Measurements from ENCODE around the gene HENMT1. TPM values are rescaled to one million over a fixed set of nuclear protein-coding genes. Genes with fewer than 3 reads are reported as not detected.

Gene HENMT1
- total RNA-seq, 1 experiment from 2014 or later: 23.0 TPM

DNA sequence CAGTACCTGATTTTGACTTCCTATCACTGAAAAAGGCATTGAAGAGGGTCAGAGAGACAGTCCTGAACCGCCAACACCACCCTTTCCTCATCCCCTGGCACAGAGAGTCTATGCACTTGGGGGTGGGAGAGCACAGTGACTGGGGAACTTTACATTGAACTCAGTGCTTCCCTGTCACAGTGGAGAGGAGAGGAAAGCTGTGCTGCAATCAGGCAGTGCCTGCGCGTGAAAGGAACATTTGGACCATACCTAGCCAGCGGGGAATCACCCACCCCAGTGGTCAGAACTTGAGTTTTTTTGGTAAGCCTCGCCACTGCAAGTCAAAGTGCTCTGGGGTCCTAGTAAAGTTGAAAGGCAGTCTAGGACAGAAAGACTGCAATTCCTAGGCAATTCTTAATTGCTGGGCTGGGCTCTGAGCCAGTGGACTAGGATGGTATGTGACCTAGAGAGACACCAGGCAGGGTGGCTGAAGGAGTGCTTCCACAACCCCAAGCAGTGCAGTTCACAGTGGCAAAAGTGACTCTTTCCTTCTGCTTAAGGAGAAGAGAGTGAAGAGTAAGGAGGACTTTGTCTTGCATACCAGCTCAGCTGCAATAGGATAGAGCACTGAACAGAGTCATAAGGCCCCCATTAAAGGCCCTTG, 9.4 kb upstream of the HENMT1 start:
- no peak overlapping the region for H3K27ac ChIP-seq (ENCODE audit: low read length)
- in situ Hi-C loops (cut with HindIII; ENCODE audit: low pct_unique_long_range_greater_than_20kb, low sequenced_read_pairs) (no loop called here), intact Hi-C loops (cut with micrococcal nuclease; ENCODE audit: unreplicated experiment) (no loop called here)
- POLR2A ChIA-PET: no interaction called here
- CTCF ChIA-PET: no interaction called here
- TF ChIP-seq TCF7L2 (IDR thresholded peaks at IDR 0.05; ENCODE audit: low read depth, low read length): no peak
- TF ChIP-seq, protein P1, sequence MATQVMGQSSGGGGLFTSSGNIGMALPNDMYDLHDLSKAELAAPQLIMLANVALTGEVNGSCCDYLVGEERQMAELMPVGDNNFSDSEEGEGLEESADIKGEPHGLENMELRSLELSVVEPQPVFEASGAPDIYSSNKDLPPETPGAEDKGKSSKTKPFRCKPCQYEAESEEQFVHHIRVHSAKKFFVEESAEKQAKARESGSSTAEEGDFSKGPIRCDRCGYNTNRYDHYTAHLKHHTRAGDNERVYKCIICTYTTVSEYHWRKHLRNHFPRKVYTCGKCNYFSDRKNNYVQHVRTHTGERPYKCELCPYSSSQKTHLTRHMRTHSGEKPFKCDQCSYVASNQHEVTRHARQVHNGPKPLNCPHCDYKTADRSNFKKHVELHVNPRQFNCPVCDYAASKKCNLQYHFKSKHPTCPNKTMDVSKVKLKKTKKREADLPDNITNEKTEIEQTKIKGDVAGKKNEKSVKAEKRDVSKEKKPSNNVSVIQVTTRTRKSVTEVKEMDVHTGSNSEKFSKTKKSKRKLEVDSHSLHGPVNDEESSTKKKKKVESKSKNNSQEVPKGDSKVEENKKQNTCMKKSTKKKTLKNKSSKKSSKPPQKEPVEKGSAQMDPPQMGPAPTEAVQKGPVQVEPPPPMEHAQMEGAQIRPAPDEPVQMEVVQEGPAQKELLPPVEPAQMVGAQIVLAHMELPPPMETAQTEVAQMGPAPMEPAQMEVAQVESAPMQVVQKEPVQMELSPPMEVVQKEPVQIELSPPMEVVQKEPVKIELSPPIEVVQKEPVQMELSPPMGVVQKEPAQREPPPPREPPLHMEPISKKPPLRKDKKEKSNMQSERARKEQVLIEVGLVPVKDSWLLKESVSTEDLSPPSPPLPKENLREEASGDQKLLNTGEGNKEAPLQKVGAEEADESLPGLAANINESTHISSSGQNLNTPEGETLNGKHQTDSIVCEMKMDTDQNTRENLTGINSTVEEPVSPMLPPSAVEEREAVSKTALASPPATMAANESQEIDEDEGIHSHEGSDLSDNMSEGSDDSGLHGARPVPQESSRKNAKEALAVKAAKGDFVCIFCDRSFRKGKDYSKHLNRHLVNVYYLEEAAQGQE (IDR thresholded peaks at IDR 0.05; ENCODE audit: insufficient read depth in 1 of 2, low read depth in 2 of 2, low read length in 1 of 2): no peak
- TF ChIP-seq, protein P2, sequence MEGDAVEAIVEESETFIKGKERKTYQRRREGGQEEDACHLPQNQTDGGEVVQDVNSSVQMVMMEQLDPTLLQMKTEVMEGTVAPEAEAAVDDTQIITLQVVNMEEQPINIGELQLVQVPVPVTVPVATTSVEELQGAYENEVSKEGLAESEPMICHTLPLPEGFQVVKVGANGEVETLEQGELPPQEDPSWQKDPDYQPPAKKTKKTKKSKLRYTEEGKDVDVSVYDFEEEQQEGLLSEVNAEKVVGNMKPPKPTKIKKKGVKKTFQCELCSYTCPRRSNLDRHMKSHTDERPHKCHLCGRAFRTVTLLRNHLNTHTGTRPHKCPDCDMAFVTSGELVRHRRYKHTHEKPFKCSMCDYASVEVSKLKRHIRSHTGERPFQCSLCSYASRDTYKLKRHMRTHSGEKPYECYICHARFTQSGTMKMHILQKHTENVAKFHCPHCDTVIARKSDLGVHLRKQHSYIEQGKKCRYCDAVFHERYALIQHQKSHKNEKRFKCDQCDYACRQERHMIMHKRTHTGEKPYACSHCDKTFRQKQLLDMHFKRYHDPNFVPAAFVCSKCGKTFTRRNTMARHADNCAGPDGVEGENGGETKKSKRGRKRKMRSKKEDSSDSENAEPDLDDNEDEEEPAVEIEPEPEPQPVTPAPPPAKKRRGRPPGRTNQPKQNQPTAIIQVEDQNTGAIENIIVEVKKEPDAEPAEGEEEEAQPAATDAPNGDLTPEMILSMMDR (IDR thresholded peaks at IDR 0.05): no peak
- H3K4me1 ChIP-seq (ENCODE audit: control insufficient read depth, insufficient read depth, low read length): no peaks in the 10 kb centered on the region
- H3K9me3 ChIP-seq (ENCODE audit: control insufficient read depth, insufficient read depth, low read depth, low read length): no peaks in the 10 kb centered on the region
- no peaks in the 10 kb centered on the region for H3K36me3 ChIP-seq (ENCODE audit: control insufficient read depth, insufficient read depth, low read length)
- ATAC-seq (no peak), DNase-seq (ENCODE audit: low read depth, low spot score) (no peak)
- BruUV-seq (replicated peaks): no TSS peak
- no peaks in the 10 kb centered on the region for H3K27me3 ChIP-seq (ENCODE audit: control insufficient read depth, insufficient read depth, low read length)
- H3K4me3 ChIP-seq (ENCODE audit: low read depth in 2 of 2, low read length in 2 of 2): no peak overlapping the region

DNA sequence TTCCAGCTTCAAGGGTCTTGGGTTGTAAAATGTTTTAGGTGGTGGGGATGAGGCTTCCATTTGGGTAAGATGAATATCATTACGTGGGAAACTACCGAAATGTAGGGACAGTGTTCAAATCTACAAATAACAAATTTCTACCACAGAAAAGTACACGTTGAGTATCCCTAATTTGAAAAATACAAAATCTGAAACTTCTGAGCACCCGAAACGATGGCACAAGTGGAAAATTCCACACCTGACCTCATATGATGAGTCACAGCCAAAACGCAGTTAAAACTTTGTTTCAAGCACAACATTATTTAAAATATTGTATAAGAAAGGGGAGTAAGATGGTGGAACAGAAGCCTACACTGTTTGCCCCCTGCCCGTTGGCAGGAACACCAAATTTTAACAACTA, 8.8 kb upstream of the HENMT1 start:
- POLR2A ChIA-PET: no interaction called here
- Histone ChIP-seq H3K4me1 (ENCODE audit: control insufficient read depth, insufficient read depth, low read length) (no peaks in the 10 kb centered on the region), H3K27me3 (ENCODE audit: control insufficient read depth, insufficient read depth, low read length) (no peaks in the 10 kb centered on the region), H3K4me3 (ENCODE audit: low read depth in 2 of 2, low read length in 2 of 2) (no peak overlapping the region), H3K36me3 (ENCODE audit: control insufficient read depth, insufficient read depth, low read length) (no peaks in the 10 kb centered on the region), H3K27ac (ENCODE audit: low read length) (no peak overlapping the region), H3K9me3 (ENCODE audit: control insufficient read depth, insufficient read depth, low read depth, low read length) (no peaks in the 10 kb centered on the region)
- CTCF ChIA-PET: no interaction called here
- intact Hi-C loops (cut with micrococcal nuclease; ENCODE audit: unreplicated experiment): no loop called here
- no TSS peak for BruUV-seq (replicated peaks)
- no peak for DNase-seq (ENCODE audit: low read depth, low spot score)
- no peak for TF ChIP-seq TCF7L2 (IDR thresholded peaks at IDR 0.05; ENCODE audit: low read depth, low read length)
- TF ChIP-seq, protein P1 (IDR thresholded peaks at IDR 0.05; ENCODE audit: insufficient read depth in 1 of 2, low read depth in 2 of 2, low read length in 1 of 2): no peak
- TF ChIP-seq, protein P2 (IDR thresholded peaks at IDR 0.05): no peak
- no peak for TF ChIP-seq POLR2AphosphoS5 (IDR thresholded peaks at IDR 0.05; ENCODE audit: low read depth, low read length)
- TF ChIP-seq SIN3A (IDR thresholded peaks at IDR 0.05; ENCODE audit: borderline replicate concordance, insufficient read depth, low read depth, low read length): no peak
- in situ Hi-C loops (cut with HindIII; ENCODE audit: low pct_unique_long_range_greater_than_20kb, low sequenced_read_pairs): no loop called here
- ATAC-seq: no peak

Measured in Panc1 (cell line).